Measurements from ENCODE around the gene CERS6.

The CERS6 gene

GRCh38 chr2:168528016-168528415 is 71.9 kb downstream of the CERS6 start:
- no peak overlapping the region for H3K4me3 ChIP-seq (ENCODE audit: low read depth, low read length)
- TF ChIP-seq, protein P1, sequence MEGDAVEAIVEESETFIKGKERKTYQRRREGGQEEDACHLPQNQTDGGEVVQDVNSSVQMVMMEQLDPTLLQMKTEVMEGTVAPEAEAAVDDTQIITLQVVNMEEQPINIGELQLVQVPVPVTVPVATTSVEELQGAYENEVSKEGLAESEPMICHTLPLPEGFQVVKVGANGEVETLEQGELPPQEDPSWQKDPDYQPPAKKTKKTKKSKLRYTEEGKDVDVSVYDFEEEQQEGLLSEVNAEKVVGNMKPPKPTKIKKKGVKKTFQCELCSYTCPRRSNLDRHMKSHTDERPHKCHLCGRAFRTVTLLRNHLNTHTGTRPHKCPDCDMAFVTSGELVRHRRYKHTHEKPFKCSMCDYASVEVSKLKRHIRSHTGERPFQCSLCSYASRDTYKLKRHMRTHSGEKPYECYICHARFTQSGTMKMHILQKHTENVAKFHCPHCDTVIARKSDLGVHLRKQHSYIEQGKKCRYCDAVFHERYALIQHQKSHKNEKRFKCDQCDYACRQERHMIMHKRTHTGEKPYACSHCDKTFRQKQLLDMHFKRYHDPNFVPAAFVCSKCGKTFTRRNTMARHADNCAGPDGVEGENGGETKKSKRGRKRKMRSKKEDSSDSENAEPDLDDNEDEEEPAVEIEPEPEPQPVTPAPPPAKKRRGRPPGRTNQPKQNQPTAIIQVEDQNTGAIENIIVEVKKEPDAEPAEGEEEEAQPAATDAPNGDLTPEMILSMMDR (conservative IDR thresholded peaks at IDR 0.05; ENCODE audit: low read depth, low read length): no peak
- no peak for DNase-seq (ENCODE audit: low read depth)

DNA sequence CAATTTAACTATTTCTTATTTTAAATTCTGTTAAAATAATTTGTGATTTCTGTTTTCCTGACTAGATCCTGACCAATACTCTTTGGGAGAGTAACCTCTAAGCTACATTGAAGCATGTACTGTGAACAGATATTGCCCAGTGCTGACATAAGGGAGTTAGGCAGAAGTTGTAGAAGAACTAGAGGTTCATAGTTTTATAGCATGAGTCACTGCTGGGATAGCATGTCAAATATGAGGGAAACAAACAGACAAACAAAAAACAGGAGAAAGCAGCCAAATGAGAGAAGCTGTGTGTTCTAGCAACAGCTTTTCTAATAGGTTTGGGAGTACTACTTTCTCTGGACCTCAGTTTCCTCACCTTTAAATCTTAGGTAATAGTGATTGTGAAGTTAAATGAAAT is 72.4 kb downstream of the CERS6 start:
- no peak overlapping the region for H3K4me3 ChIP-seq (ENCODE audit: low read depth, low read length)
- DNase-seq (ENCODE audit: low read depth): peak; percentile 73
- TF ChIP-seq, protein P1 (conservative IDR thresholded peaks at IDR 0.05; ENCODE audit: low read depth, low read length): no peak

GRCh38 chr2:168529054-168529833 is 73.2 kb downstream of the CERS6 start:
- H3K4me3 ChIP-seq (ENCODE audit: low read depth, low read length): no peak overlapping the region
- TF ChIP-seq, protein P1 (conservative IDR thresholded peaks at IDR 0.05; ENCODE audit: low read depth, low read length): no peak
- no peak for DNase-seq (ENCODE audit: low read depth)

DNA sequence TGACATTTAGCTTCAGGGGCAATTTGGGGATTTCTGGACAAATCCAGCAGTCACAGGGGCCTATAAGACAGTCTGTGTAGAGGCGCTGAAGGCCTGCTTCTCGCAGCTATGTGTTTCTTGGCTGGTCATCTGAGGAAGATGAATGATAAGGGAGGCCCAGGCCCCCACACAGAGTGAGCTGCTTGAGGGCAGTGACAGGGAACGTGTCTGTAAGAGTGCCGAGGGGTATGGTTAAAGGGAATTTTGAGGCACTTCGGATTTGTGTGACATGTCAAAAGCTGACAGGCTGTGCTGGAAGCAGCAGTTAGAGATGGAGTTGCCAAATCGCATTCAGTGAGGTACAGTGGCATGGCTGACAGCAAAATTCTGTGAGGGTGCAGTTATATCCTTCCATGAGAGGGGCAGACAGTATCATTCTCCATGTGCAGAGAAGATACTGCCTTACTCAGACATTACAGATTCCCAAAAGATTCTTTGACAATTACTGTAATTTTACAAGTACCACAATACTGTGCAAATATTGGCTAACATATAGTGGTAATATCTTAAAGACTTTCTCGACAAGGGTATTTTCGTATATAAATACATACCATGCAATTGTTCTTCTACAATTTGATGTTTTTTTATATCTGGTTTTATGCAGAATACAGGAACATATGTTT is 74.0 kb downstream of the CERS6 start:
- H3K4me3 ChIP-seq (ENCODE audit: low read depth, low read length): no peak overlapping the region
- TF ChIP-seq, protein P1 (conservative IDR thresholded peaks at IDR 0.05; ENCODE audit: low read depth, low read length): no peak
- DNase-seq (ENCODE audit: low read depth): no peak

GRCh38 chr2:168530982-168531622 is 75.0 kb downstream of the CERS6 start:
- peak; percentile 75 for DNase-seq (ENCODE audit: low read depth)
- TF ChIP-seq, protein P1 (conservative IDR thresholded peaks at IDR 0.05; ENCODE audit: low read depth, low read length): no peak
- H3K4me3 ChIP-seq (ENCODE audit: low read depth, low read length): no peak overlapping the region

DNA sequence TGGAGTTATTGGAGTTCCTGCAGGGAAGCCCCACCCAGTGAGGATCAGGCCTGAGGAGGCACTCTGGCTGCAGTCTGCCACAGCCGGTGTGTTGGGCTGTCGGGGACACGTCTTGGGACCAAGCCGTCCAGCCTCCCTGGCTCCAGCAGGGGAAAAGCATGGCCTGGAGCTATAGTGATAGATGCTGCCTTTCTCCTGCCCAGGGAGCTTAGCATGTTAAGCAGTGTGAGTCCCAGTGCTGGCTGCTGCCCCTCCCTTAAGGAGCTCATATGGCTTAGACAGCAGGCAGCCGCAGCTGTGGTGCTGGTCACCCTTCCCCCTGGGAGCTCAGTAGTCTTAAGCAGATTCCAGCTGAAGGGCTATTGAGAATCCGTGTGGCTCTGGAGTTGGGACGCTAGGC is 78.9 kb downstream of the CERS6 start:
- no peak for DNase-seq (ENCODE audit: low read depth)
- TF ChIP-seq, protein P1 (conservative IDR thresholded peaks at IDR 0.05; ENCODE audit: low read depth, low read length): no peak
- H3K4me3 ChIP-seq (ENCODE audit: low read depth, low read length): no peak overlapping the region

All from choroid plexus epithelial cell (primary cell).